ENCODE measurements around the gene TENT5C. TPM values are rescaled to one million over a fixed set of nuclear protein-coding genes. Genes with fewer than 3 reads are reported as not detected.

TENT5C gene
- total RNA-seq, 2 donors from 2014 or later, result 5.4 to 6.9 TPM

GRCh38 chr1:117631359-117632160 lies 25.7 kb downstream of the TENT5C start:
- DNase-seq (ENCODE audit: low spot score) (no peak), ATAC-seq (ENCODE audit: insufficient number of reproducible peaks, low FRiP score, low read depth) (no peak)
- peaks cover 6 to 51% of the 10 kb centered on the region in 2 donors for H3K4me1 ChIP-seq (ENCODE audit: control insufficient read depth in 1 of 2, low read depth in 2 of 2)

GRCh38 chr1:117632269-117633067 lies 26.6 kb downstream of the TENT5C start:
- DNase-seq (ENCODE audit: low spot score), result no peak
- Histone ChIP-seq H3K27ac (no peak overlapping the region), H3K4me3 (no peak overlapping the region), H3K4me1 (ENCODE audit: control insufficient read depth in 1 of 2, low read depth in 2 of 2) (peaks cover 6 to 46% of the 10 kb centered on the region in 2 donors), H3K27me3 (replicated peaks; ENCODE audit: insufficient read depth) (no peaks in the 10 kb centered on the region), H3K9me3 (no peaks in the 10 kb centered on the region), H3K36me3 (no peaks in the 10 kb centered on the region)
- no peak for TF ChIP-seq CTCF (IDR thresholded peaks at IDR 0.05)
- no peak for ATAC-seq (ENCODE audit: insufficient number of reproducible peaks, low FRiP score, low read depth)

More at GRCh38 chr1:117631359-117632160, 25.7 kb downstream of the TENT5C start:
- H3K27me3 ChIP-seq (replicated peaks; ENCODE audit: insufficient read depth), result no peaks in the 10 kb centered on the region
- H3K27ac ChIP-seq, result no peak overlapping the region
- TF ChIP-seq CTCF (IDR thresholded peaks at IDR 0.05), result no peak
- H3K4me3 ChIP-seq, result no peak overlapping the region
- no peaks in the 10 kb centered on the region for H3K9me3 ChIP-seq
- H3K36me3 ChIP-seq, result no peaks in the 10 kb centered on the region

- no peak overlapping the region for H3K27ac ChIP-seq
- no peak for TF ChIP-seq CTCF (IDR thresholded peaks at IDR 0.05)
- peaks cover 6 to 41% of the 10 kb centered on the region in 2 donors for H3K4me1 ChIP-seq (ENCODE audit: control insufficient read depth in 1 of 2, low read depth in 2 of 2)
- no peak overlapping the region for H3K4me3 ChIP-seq
- no peak for ATAC-seq (ENCODE audit: insufficient number of reproducible peaks, low FRiP score, low read depth)
- H3K9me3 ChIP-seq, result no peaks in the 10 kb centered on the region
- no peaks in the 10 kb centered on the region for H3K27me3 ChIP-seq (replicated peaks; ENCODE audit: insufficient read depth)
- no peaks in the 10 kb centered on the region for H3K36me3 ChIP-seq
- DNase-seq (ENCODE audit: low spot score), result no peak
Measured at GRCh38 chr1:117633068-117633345, 27.2 kb downstream of the TENT5C start.

- DNase-seq (ENCODE audit: low spot score), result no peak
Measured at GRCh38 chr1:117633423-117633822, 27.6 kb downstream of the TENT5C start.

More at GRCh38 chr1:117633423-117633822, 27.6 kb downstream of the TENT5C start:
- no peaks in the 10 kb centered on the region for H3K9me3 ChIP-seq
- H3K4me1 ChIP-seq (ENCODE audit: control insufficient read depth in 1 of 2, low read depth in 2 of 2), result peaks cover 6 to 39% of the 10 kb centered on the region in 2 donors
- no peak for TF ChIP-seq CTCF (IDR thresholded peaks at IDR 0.05)
- no peak overlapping the region for H3K27ac ChIP-seq
- H3K36me3 ChIP-seq, result no peaks in the 10 kb centered on the region
- ATAC-seq (ENCODE audit: insufficient number of reproducible peaks, low FRiP score, low read depth), result no peak
- no peaks in the 10 kb centered on the region for H3K27me3 ChIP-seq (replicated peaks; ENCODE audit: insufficient read depth)
- no peak overlapping the region for H3K4me3 ChIP-seq

All from thoracic aorta (tissue), 2 donors.